IMR-90 (cell line): ENCODE results near the gene CPOX. TPM values are rescaled to one million over a fixed set of nuclear protein-coding genes. Genes with fewer than 3 reads are reported as not detected.

Experiments
- ATAC-seq: fragments of 200-7000 bp; cut with Tn5 transposase; 2 replicates; pipeline ENCODE4 v1.9.1; 2020; ENCODE audit warnings: low read depth, mild to moderate bottlenecking, moderate library complexity
- BruUV-seq: library from RNA; stranded (reverse); fragments of 400-500 nt; replicated peaks from 2 replicates; lab custom pipeline; 2021; lab: Mats Ljungman, UMichigan
- CTCF ChIA-PET: fragments of 300-600 bp; formaldehyde crosslinking; extraction: SDS; loops from one replicate; lab custom pipeline; 2021; ENCODE audit warnings: antibody characterized with exemption; lab: Yijun Ruan, JAX
- POLR2A ChIA-PET: fragments of 300-600 bp; sonication (Branson Sonifier 250); formaldehyde crosslinking; loops from one replicate; lab custom pipeline; 2022; ENCODE audit warnings: antibody characterized with exemption; ENCODE audit not compliant: unreplicated experiment; lab: Charles Lee
- DNase-seq: peaks from one replicate; pipeline ENCODE4 v3.0.0; 2013
- H2AFZ ChIP-seq: replicated peaks from 2 replicates; pipeline ENCODE3; 2013; ENCODE audit warnings: low read length, mild to moderate bottlenecking; ENCODE audit not compliant: poor library complexity
- H2AK5ac ChIP-seq: 2 replicates; pipeline ENCODE4 v1.6.1; 2013; ENCODE audit warnings: low read depth, low read length, inconsistent platforms
- H2AK9ac ChIP-seq: replicated peaks from 2 replicates; pipeline ENCODE3; 2013; ENCODE audit warnings: mild to moderate bottlenecking, low read depth, low read length, moderate library complexity; ENCODE audit not compliant: poor library complexity
- H2BK120ac ChIP-seq: 2 replicates; pipeline ENCODE4 v1.6.1; 2013; ENCODE audit warnings: low read depth, low read length, inconsistent platforms
- H2BK15ac ChIP-seq: 3 replicates; pipeline ENCODE4 v1.6.1; 2013; ENCODE audit warnings: low read depth, low read length, inconsistent platforms
- H2BK20ac ChIP-seq: 2 replicates; pipeline ENCODE4 v1.6.1; 2013; ENCODE audit warnings: low read depth, mild to moderate bottlenecking, inconsistent platforms, low read length, moderate library complexity
- H2BK5ac ChIP-seq: 2 replicates; pipeline ENCODE4 v1.6.1; 2013; ENCODE audit warnings: mild to moderate bottlenecking, low read depth, low read length, inconsistent platforms; ENCODE audit not compliant: poor library complexity, severe bottlenecking
- H3K14ac ChIP-seq: replicated peaks from 2 replicates; pipeline ENCODE4 v1.6.1; 2013; ENCODE audit warnings: low read depth, low read length, inconsistent platforms
- H3K18ac ChIP-seq: 2 replicates; pipeline ENCODE4 v1.6.1; 2013; ENCODE audit warnings: low read depth, low read length, control low read depth
- H3K23ac ChIP-seq: 2 replicates; pipeline ENCODE4 v1.6.1; 2013; ENCODE audit warnings: low read depth, low read length, inconsistent platforms
- H3K27ac ChIP-seq: 2 replicates; pipeline ENCODE4 v1.5.1; 2013; ENCODE audit warnings: mild to moderate bottlenecking, control low read depth, low read length; ENCODE audit not compliant: insufficient read depth
- H3K27me3 ChIP-seq: 2 replicates; pipeline ENCODE4 v1.6.1; 2013; ENCODE audit warnings: low read length; ENCODE audit not compliant: control insufficient read depth, insufficient read depth
- H3K36me3 ChIP-seq: 2 replicates; pipeline ENCODE4 v1.6.1; 2013; ENCODE audit warnings: low read length, mixed read lengths; ENCODE audit not compliant: control insufficient read depth, insufficient read depth
- H3K4ac ChIP-seq: 2 replicates; pipeline ENCODE4 v1.6.1; 2013; ENCODE audit warnings: low read depth, low read length, inconsistent platforms
- H3K4me1 ChIP-seq: 2 replicates; pipeline ENCODE4 v1.6.1; 2013; ENCODE audit warnings: low read length, mixed read lengths; ENCODE audit not compliant: control insufficient read depth, insufficient read depth
- H3K4me2 ChIP-seq: 2 replicates; pipeline ENCODE4 v1.6.1; 2013; ENCODE audit warnings: low read depth, mild to moderate bottlenecking, control low read depth, low read length, moderate library complexity
- H3K4me3 ChIP-seq: 2 replicates; pipeline ENCODE4 v1.5.1; 2013; ENCODE audit warnings: low read depth, mild to moderate bottlenecking, control low read depth, low read length, moderate library complexity; ENCODE audit not compliant: insufficient read depth
- H3K56ac ChIP-seq: 2 replicates; pipeline ENCODE4 v1.6.1; 2013; ENCODE audit warnings: low read length, inconsistent platforms; ENCODE audit not compliant: insufficient read depth; ENCODE audit errors: extremely low read depth
- H3K79me1 ChIP-seq, 2 experiments: 2 replicates each; pipeline ENCODE4 v1.6.1; 2013; ENCODE audit warnings: low read length in 2 of 2, inconsistent platforms in 1 of 2, low read depth in 1 of 2
- H3K9ac ChIP-seq: 2 replicates; pipeline ENCODE4 v1.6.1; 2013; ENCODE audit warnings: low read depth, low read length, control low read depth
- H3K9me1 ChIP-seq: 2 replicates; pipeline ENCODE4 v1.6.1; 2013; ENCODE audit warnings: low read length, inconsistent platforms; ENCODE audit not compliant: insufficient read depth
- H3K9me3 ChIP-seq: 2 replicates; pipeline ENCODE4 v1.6.1; 2013; ENCODE audit warnings: low read length; ENCODE audit not compliant: control insufficient read depth, insufficient read depth
- H4K20me1 ChIP-seq: 2 replicates; pipeline ENCODE4 v1.6.1; 2013; ENCODE audit warnings: low read length, inconsistent platforms; ENCODE audit not compliant: insufficient read depth
- H4K5ac ChIP-seq: 2 replicates; pipeline ENCODE4 v1.6.1; 2013; ENCODE audit warnings: mild to moderate bottlenecking, low read depth, low read length, control low read depth
- H4K8ac ChIP-seq, 2 experiments: 2 replicates each; pipeline ENCODE4 v1.6.1; 2013; ENCODE audit warnings: low read depth in 2 of 2, low read length in 2 of 2, control low read depth in 1 of 2, inconsistent platforms in 1 of 2
- H4K91ac ChIP-seq: 2 replicates; pipeline ENCODE4 v1.6.1; 2013; ENCODE audit warnings: low read depth, low read length, inconsistent platforms; ENCODE audit not compliant: insufficient read depth
- BHLHE40 ChIP-seq: fragments of 150-350 bp; IDR thresholded peaks from 2 replicates; pipeline ENCODE4 v1.6.1; 2016; ENCODE audit warnings: mild to moderate bottlenecking, low read depth, low read length
- CEBPB ChIP-seq: IDR thresholded peaks from 2 replicates; pipeline ENCODE4 v1.6.1; 2012; ENCODE audit warnings: low read depth, low read length, improper control_type of control experiment
- CTCF ChIP-seq: conservative IDR thresholded peaks from 2 replicates; pipeline ENCODE4 v1.5.1; 2012; ENCODE audit warnings: mild to moderate bottlenecking, low read depth, low read length, improper control_type of control experiment
- FOS ChIP-seq: fragments of 150-350 bp; IDR thresholded peaks from 2 replicates; pipeline ENCODE4 v1.6.1; 2016; ENCODE audit warnings: low read depth, low read length
- MAZ ChIP-seq: IDR thresholded peaks from 2 replicates; pipeline ENCODE4 v1.6.1; 2012; ENCODE audit warnings: low read depth, mild to moderate bottlenecking, low read length, improper control_type of control experiment, moderate library complexity, borderline replicate concordance
- MXI1 ChIP-seq: IDR thresholded peaks from 2 replicates; pipeline ENCODE4 v1.6.1; 2012; ENCODE audit warnings: low read depth, mild to moderate bottlenecking, low read length, moderate library complexity, borderline replicate concordance
- POLR2A ChIP-seq: IDR thresholded peaks from 2 replicates; pipeline ENCODE4 v1.6.1; 2012; ENCODE audit warnings: mild to moderate bottlenecking, low read depth, low read length
- RCOR1 ChIP-seq: IDR thresholded peaks from 2 replicates; pipeline ENCODE4 v1.6.1; 2012; ENCODE audit warnings: mild to moderate bottlenecking, low read length, improper control_type of control experiment; ENCODE audit not compliant: insufficient replicate concordance
- RFX5 ChIP-seq: IDR thresholded peaks from 2 replicates; pipeline ENCODE4 v1.8.0; 2012; ENCODE audit warnings: low read depth, mild to moderate bottlenecking, low read length, moderate library complexity
- SMC3 ChIP-seq: fragments of 150-350 bp; IDR thresholded peaks from 2 replicates; pipeline ENCODE4 v1.6.1; 2016; ENCODE audit warnings: low read depth, mild to moderate bottlenecking, antibody characterized with exemption, low read length, moderate library complexity
- WGBS, 2 experiments: methylation state at CpG; one replicate each; pipeline versions ENCODE4 v1.1.5 to v1.1.7; 2013; ENCODE audit warnings: missing lambda C conversion rate in 2 of 2; ENCODE audit not compliant: insufficient read length in 1 of 2; ENCODE audit errors: extremely low coverage in 2 of 2; 5-methylcytosine and 5-hydroxymethylcytosine counted together
- dilution Hi-C: fragments of 300-500 bp; cut with HindIII; formaldehyde crosslinking; loops from one replicate; pipeline ENCODE4 v1.14.3; 2018; ENCODE audit warnings: low sequenced_read_pairs; ENCODE audit not compliant: unreplicated experiment
- in situ Hi-C: fragments of 300-500 bp; cut with MboI; formaldehyde crosslinking; loops from 3 replicates; pipeline ENCODE4 v1.14.3; 2019; ENCODE audit warnings: low sequenced_read_pairs, inconsistent platforms, mixed read lengths
- intact Hi-C: fragments of 100-400 bp; cut with micrococcal nuclease; formaldehyde crosslinking; loops from 2 replicates; pipeline ENCODE4 v1.10.0; 2022
- polyA plus RNA-seq, 3 experiments: library from polyadenylated mRNA; depleted of rRNA; stranded (reverse); fragments of >200 nt; gene quantifications; 2 replicates each; pipeline ENCODE4 v1.2.3, GENCODE V29; 2012; ENCODE audit warnings: low replicate concordance in 1 of 3
- total RNA-seq: library from RNA; depleted of rRNA; stranded (reverse); fragments of >200 nt; gene quantifications from 2 replicates; pipeline ENCODE4 v1.2.3, GENCODE V29; 2012

Gene CPOX
- total and polyA plus RNA-seq, 2 of the 4 experiments (the other 2 are of a cell fraction) = 14.5 to 19.4 TPM

- Histone ChIP-seq H2AK9ac (no peak overlapping the region), H4K20me1 (no peaks in the 10 kb centered on the region), H4K91ac (no peak overlapping the region), H4K8ac (no peak overlapping the region), H3K36me3 (no peaks in the 10 kb centered on the region), H3K9me3 (no peaks in the 10 kb centered on the region), H3K23ac (no peak overlapping the region), H3K18ac (no peak overlapping the region), H3K4ac (no peak overlapping the region), H2AK5ac (no peak overlapping the region), H3K27me3 (peaks cover 7% of the 10 kb centered on the region), H3K4me1 (no peaks in the 10 kb centered on the region), H3K56ac (no peak overlapping the region), H2BK5ac (no peak overlapping the region), H2BK20ac (no peak overlapping the region), H2BK15ac (no peak overlapping the region), H3K79me1 (no peaks in the 10 kb centered on the region), H3K27ac (no peak overlapping the region), H3K14ac (no peak overlapping the region), H3K4me3 (no peak overlapping the region), H3K4me2 (no peak overlapping the region), H3K9ac (no peak overlapping the region), H2BK120ac (no peak overlapping the region), H3K9me1 (no peaks in the 10 kb centered on the region), H4K5ac (no peak overlapping the region), H2AFZ (no peak overlapping the region)
- POLR2A ChIA-PET = no interaction called here
- ATAC-seq (no peak), DNase-seq (no peak)
- in situ Hi-C loops = no loop called here
- TF ChIP-seq SMC3 = no peak
- TF ChIP-seq CTCF = no peak
- no peak for TF ChIP-seq FOS
- no peak for TF ChIP-seq POLR2A
- no peak for TF ChIP-seq MXI1
- TF ChIP-seq RCOR1 = no peak
- TF ChIP-seq CEBPB = no peak
- TF ChIP-seq BHLHE40 = no peak
- TF ChIP-seq RFX5 = no peak
- TF ChIP-seq MAZ = no peak
- CTCF ChIA-PET = interaction anchor here (0.9 kb wide), 1 partner anchor 12 kb away, joined by 3 read pairs; no protein-coding TSS in a partner anchor
- intact Hi-C loops = no loop called here
- WGBS, 2 experiments = 80% methylated on average over 2 of the region's 6 CpGs; no CpG with 5 or more reads in 1 of the 2 experiments
- dilution Hi-C loops = no loop called here
- BruUV-seq = no TSS peak
These were observed 60.5 kb downstream of the CPOX start for GRCh38 chr3:98532709-98533571.
